Peyer's patch (tissue), 4 donors: Measurements from ENCODE around the gene GREB1.

ENCODE experiments used
- POLR2A ChIP-seq, 2 donors: fragments of 450-650 bp; IDR thresholded peaks; one replicate each; pipeline ENCODE4 v1.5.1; 2017; ENCODE audit warnings: antibody characterized with exemption in 2 of 2, mild to moderate bottlenecking in 2 of 2, moderate library complexity in 2 of 2
- TF ChIP-seq, protein P1 (sequence below), 6 experiments: fragments of 450-650 bp in 4 of 6; fragments of 200-600 bp in 2 of 6; sonication (generic) in 1 of 6; IDR thresholded peaks; one replicate each; pipeline ENCODE4 v1.5.1; 2017 to 2019; ENCODE audit warnings: antibody characterized with exemption in 6 of 6, mild to moderate bottlenecking in 3 of 6, moderate library complexity in 1 of 6

DNA sequence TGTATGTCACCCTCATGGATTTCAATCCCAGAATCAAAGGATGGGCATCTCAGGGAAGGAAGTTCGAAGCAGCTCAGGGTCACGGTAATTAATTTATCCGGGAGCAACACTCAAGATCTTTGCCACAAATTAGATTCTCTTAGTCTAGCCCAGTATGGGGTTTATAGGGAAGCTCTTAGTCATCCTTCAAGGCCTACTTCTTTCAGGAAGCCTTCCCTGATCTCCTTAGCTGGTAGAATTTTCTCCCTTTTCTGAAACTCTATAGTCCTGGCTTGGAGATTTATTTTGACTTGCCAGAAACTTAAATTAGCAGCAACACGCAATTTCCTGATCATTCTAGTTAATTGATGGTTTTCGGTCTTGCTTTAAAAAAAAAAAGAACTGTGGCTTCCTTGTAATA, 20.5 kb upstream of the GREB1 start:
- TF ChIP-seq, protein P1, sequence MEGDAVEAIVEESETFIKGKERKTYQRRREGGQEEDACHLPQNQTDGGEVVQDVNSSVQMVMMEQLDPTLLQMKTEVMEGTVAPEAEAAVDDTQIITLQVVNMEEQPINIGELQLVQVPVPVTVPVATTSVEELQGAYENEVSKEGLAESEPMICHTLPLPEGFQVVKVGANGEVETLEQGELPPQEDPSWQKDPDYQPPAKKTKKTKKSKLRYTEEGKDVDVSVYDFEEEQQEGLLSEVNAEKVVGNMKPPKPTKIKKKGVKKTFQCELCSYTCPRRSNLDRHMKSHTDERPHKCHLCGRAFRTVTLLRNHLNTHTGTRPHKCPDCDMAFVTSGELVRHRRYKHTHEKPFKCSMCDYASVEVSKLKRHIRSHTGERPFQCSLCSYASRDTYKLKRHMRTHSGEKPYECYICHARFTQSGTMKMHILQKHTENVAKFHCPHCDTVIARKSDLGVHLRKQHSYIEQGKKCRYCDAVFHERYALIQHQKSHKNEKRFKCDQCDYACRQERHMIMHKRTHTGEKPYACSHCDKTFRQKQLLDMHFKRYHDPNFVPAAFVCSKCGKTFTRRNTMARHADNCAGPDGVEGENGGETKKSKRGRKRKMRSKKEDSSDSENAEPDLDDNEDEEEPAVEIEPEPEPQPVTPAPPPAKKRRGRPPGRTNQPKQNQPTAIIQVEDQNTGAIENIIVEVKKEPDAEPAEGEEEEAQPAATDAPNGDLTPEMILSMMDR (IDR thresholded peaks at IDR 0.05): no peak
- no peak for TF ChIP-seq POLR2A (IDR thresholded peaks at IDR 0.05)
